HepG2 (cell line): ENCODE measurements around the gene UTRN.

Experiments
- ATF4 ChIP-seq, 2 experiments: fragments of 450-650 bp in 1 of 2; sonication (generic) in 1 of 2; formaldehyde crosslinking; IDR thresholded peaks; 2 replicates each; pipeline versions ENCODE4 v1.5.0 to v1.8.0; 2020 to 2022; ENCODE audit warnings: mild to moderate bottlenecking in 1 of 2, missing genetic modification reagents in 1 of 2
- CHD2 ChIP-seq: IDR thresholded peaks from 2 replicates; pipeline ENCODE4 v1.6.1; 2011; ENCODE audit warnings: low read depth, low read length, improper control_type of control experiment
- CREB1 ChIP-seq, 2 experiments: fragments of 450-650 bp in 1 of 2; IDR thresholded peaks; 2 replicates each; pipeline ENCODE4 v1.6.1; 2016 to 2017; ENCODE audit warnings: control low read depth in 1 of 2, mild to moderate bottlenecking in 1 of 2, missing compliant biosample characterization in 1 of 2, missing genetic modification characterization in 1 of 2
- ZBTB3 ChIP-seq: sonication (generic); formaldehyde crosslinking; IDR thresholded peaks from 2 replicates; pipeline ENCODE4 v1.4.0; 2020; ENCODE audit warnings: low read depth, mild to moderate bottlenecking, moderate library complexity, missing genetic modification reagents, borderline replicate concordance
- ZNF274 ChIP-seq: sonication (generic); formaldehyde crosslinking; IDR thresholded peaks from 2 replicates; pipeline ENCODE4 v1.5.1; 2020; ENCODE audit warnings: mild to moderate bottlenecking, missing genetic modification reagents
- TF ChIP-seq, protein P1 (sequence below): sonication (generic); formaldehyde crosslinking; IDR thresholded peaks from 2 replicates; pipeline ENCODE4 v1.4.0; 2020; ENCODE audit warnings: missing genetic modification reagents, mild to moderate bottlenecking, borderline replicate concordance

DNA sequence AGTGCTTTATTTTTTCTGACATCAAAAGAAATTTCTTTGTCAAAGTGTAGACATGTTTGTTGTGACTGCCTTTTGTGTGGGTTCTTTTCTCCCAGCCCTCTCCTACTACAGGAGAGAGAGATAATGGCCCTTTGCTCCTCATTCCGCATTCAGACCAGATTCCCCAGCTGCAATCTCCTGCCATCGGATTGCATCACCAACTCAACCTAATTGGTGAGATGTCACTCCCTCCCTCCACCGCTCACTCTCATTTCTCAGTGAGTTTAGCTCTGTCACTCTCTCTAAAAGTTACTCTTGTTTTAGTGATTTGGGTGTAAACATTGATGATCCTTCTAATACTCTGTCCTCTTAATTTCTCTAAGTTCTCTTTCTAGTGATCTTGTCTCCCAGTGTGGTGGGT is 22.7 kb downstream of the UTRN start:
- TF ChIP-seq CREB1 (IDR thresholded peaks at IDR 0.05), result no peak
- TF ChIP-seq CREB1 (CRISPR knock-in tag; IDR thresholded peaks at IDR 0.05), result no peak
- no peak for TF ChIP-seq CHD2
- no peak for TF ChIP-seq ZBTB3 (CRISPR knock-in tag)
- TF ChIP-seq ZNF274 (CRISPR knock-in tag), result no peak
- TF ChIP-seq, protein P1, sequence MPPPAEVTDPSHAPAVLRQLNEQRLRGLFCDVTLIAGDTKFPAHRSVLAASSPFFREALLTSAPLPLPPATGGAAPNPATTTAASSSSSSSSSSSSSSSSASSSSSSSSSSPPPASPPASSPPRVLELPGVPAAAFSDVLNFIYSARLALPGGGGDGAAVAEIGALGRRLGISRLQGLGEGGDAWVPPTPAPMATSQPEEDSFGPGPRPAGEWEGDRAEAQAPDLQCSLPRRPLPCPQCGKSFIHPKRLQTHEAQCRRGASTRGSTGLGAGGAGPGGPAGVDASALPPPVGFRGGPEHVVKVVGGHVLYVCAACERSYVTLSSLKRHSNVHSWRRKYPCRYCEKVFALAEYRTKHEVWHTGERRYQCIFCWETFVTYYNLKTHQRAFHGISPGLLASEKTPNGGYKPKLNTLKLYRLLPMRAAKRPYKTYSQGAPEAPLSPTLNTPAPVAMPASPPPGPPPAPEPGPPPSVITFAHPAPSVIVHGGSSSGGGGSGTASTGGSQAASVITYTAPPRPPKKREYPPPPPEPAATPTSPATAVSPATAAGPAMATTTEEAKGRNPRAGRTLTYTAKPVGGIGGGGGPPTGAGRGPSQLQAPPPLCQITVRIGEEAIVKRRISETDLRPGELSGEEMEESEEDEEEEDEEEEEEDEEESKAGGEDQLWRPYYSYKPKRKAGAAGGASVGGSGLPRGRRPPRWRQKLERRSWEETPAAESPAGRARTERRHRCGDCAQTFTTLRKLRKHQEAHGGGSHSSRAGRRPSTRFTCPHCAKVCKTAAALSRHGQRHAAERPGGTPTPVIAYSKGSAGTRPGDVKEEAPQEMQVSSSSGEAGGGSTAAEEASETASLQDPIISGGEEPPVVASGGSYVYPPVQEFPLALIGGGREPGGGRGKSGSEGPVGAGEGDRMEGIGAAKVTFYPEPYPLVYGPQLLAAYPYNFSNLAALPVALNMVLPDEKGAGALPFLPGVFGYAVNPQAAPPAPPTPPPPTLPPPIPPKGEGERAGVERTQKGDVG (CRISPR knock-in tag), result no peak
- TF ChIP-seq ATF4 (CRISPR knock-in tag; IDR thresholded peaks at IDR 0.05), result no peak
